Neuron (in vitro differentiated cells): ENCODE data around the gene SLC22A4.

Experiments
- H2AFZ ChIP-seq: one replicate; pipeline ENCODE4 v1.6.1; 2013; ENCODE audit warnings: low read depth, mild to moderate bottlenecking, inconsistent platforms, low read length, moderate library complexity
- H3K27me3 ChIP-seq: one replicate; pipeline ENCODE4 v1.6.1; 2013; ENCODE audit warnings: low read length; ENCODE audit not compliant: insufficient read depth
- H3K36me3 ChIP-seq: one replicate; pipeline ENCODE4 v1.6.1; 2013; ENCODE audit warnings: low read length; ENCODE audit not compliant: insufficient read depth
- H3K4me1 ChIP-seq: one replicate; pipeline ENCODE4 v1.6.1; 2013; ENCODE audit warnings: low read length; ENCODE audit not compliant: insufficient read depth
- H3K4me3 ChIP-seq: 2 replicates; pipeline ENCODE4 v1.5.1; 2013; ENCODE audit warnings: mild to moderate bottlenecking, low read length, moderate library complexity
- H3K9me3 ChIP-seq: one replicate; pipeline ENCODE4 v1.6.1; 2013; ENCODE audit warnings: low read length

SLC22A4 gene

GRCh38 chr5:132335402-132335801 lies 41.2 kb downstream of the SLC22A4 start:
- Histone ChIP-seq H2AFZ (no peak overlapping the region), H3K9me3 (no peaks in the 10 kb centered on the region), H3K4me1 (peaks cover 3% of the 10 kb centered on the region), H3K4me3 (no peak overlapping the region), H3K36me3 (no peaks in the 10 kb centered on the region), H3K27me3 (no peaks in the 10 kb centered on the region)

- Histone ChIP-seq H3K9me3 (no peaks in the 10 kb centered on the region), H3K27me3 (no peaks in the 10 kb centered on the region), H3K4me1 (peaks cover 3% of the 10 kb centered on the region), H3K4me3 (no peak overlapping the region), H2AFZ (no peak overlapping the region), H3K36me3 (no peaks in the 10 kb centered on the region)
These were observed 45.3 kb downstream of the SLC22A4 start for GRCh38 chr5:132339502-132339901.

- no peaks in the 10 kb centered on the region for H3K36me3 ChIP-seq
- H3K4me3 ChIP-seq, result no peak overlapping the region
- no peaks in the 10 kb centered on the region for H3K9me3 ChIP-seq
- H3K27me3 ChIP-seq, result no peaks in the 10 kb centered on the region
- no peak overlapping the region for H2AFZ ChIP-seq
- H3K4me1 ChIP-seq, result no peaks in the 10 kb centered on the region
These were observed 48.3 kb downstream of the SLC22A4 start for GRCh38 chr5:132342291-132343180.

DNA sequence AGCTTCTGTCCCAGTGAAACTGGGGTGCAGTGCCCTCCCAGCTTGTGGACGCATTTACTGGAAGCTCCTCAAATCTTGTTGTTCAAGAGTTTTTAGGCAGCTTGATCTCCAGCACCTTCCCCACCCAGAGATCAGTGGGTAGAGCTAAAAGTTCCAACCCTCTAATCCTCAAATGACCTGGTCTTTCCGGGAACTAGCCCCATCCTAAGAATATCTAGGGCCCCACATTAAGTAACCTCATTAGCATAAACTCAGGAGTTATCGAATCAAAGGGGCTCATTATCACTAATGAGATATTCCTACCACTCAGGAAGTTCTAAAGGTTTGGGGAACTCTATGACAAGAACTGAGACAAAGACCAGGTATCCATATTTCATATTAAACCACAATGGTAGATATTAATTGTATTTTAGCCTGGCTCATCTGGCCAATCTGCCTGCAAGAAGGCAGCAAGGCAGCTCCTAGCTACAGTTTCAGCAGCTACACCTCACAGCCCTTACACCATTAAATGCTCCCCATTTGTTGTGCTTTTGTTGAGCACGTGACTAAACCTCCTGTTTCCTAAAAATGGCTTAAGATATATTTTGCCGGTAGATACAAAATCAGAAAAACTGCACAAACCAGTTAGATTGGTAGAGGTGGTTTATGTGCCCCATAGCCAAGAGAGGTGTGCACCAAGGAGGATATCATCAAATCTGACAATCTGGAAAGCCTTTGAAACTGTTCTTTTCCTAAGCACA lies 50.8 kb downstream of the SLC22A4 start:
- Histone ChIP-seq H3K27me3 (no peaks in the 10 kb centered on the region), H3K4me3 (no peak overlapping the region), H3K4me1 (no peaks in the 10 kb centered on the region), H3K36me3 (no peaks in the 10 kb centered on the region), H3K9me3 (no peaks in the 10 kb centered on the region), H2AFZ (no peak overlapping the region)

DNA sequence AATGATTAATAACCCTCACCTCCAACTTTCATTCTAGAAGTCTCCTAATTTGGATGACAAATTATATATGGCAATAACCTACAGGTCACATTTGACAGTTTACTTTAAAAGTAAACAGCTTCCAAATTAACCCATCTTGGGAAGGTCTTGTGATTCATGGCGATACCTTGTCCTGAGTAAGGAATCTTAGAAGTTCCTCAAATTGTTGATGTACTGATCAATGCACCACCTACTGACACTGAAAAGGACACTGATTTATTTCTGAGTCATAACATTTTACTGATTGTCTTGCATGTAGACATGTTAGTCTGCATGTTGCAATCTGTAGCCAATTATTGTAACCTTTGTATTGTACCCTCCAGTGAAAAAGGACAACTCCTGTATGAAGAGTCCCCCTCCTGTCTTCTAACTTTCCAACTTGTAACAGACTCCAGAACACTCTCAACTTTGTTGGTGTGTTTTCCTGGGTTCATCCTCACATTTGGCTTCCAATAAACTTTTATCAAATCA lies 59.3 kb downstream of the SLC22A4 start:
- H2AFZ ChIP-seq, result no peak overlapping the region
- H3K4me3 ChIP-seq, result no peak overlapping the region
- no peaks in the 10 kb centered on the region for H3K27me3 ChIP-seq
- peaks cover 3% of the 10 kb centered on the region for H3K9me3 ChIP-seq
- H3K4me1 ChIP-seq, result no peaks in the 10 kb centered on the region
- H3K36me3 ChIP-seq, result no peaks in the 10 kb centered on the region

DNA sequence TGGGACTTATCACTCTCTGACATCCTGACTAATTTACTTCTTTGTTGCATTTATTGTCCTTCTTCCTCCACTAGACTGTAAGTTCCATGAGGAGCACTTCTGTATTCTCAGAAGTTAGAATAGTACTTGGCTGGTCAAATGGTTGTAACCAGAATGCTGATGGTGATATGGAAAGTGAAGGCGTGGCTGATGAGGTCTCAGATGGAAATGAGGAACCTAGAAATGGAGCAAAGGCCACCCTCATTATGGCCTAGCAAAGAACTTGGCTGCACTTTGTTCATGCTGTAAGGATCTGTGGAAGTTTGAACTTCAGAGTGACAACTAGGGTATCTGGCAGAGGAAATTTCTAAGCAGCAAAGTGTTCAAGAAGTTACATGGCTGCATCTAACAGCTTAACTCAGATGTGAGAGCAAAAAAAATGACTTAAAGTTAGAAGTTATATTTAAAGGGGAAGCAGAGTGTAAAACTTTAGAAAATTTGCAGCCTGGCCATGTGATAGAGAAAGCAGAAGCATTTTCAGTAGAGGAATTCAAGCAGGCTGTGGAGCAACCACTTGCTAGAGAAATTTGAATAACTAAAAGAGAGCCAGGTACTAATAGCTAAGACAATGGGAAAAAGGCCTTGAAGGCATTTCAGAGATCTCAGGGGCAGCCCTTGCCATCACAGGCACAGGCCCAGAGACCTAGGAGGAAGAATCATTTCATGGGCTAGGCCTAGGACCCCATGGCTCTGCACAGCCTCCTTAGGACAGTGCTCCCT lies 60.4 kb downstream of the SLC22A4 start:
- Histone ChIP-seq H3K27me3 (no peaks in the 10 kb centered on the region), H2AFZ (no peak overlapping the region), H3K4me3 (no peak overlapping the region), H3K4me1 (no peaks in the 10 kb centered on the region), H3K36me3 (no peaks in the 10 kb centered on the region), H3K9me3 (peaks cover 3% of the 10 kb centered on the region)

- no peak overlapping the region for H3K4me3 ChIP-seq
- no peak overlapping the region for H2AFZ ChIP-seq
- no peaks in the 10 kb centered on the region for H3K4me1 ChIP-seq
- no peaks in the 10 kb centered on the region for H3K27me3 ChIP-seq
- peaks cover 3% of the 10 kb centered on the region for H3K9me3 ChIP-seq
- H3K36me3 ChIP-seq, result no peaks in the 10 kb centered on the region
These were observed 61.1 kb downstream of the SLC22A4 start for GRCh38 chr5:132355140-132355765.

GRCh38 chr5:132358775-132359174 lies 64.6 kb downstream of the SLC22A4 start:
- Histone ChIP-seq H3K9me3 (no peaks in the 10 kb centered on the region), H3K27me3 (no peaks in the 10 kb centered on the region), H2AFZ (no peak overlapping the region), H3K36me3 (peaks cover 1% of the 10 kb centered on the region), H3K4me1 (no peaks in the 10 kb centered on the region), H3K4me3 (no peak overlapping the region)

GRCh38 chr5:132362086-132362485 lies 67.9 kb downstream of the SLC22A4 start:
- Histone ChIP-seq H3K36me3 (peaks cover 3% of the 10 kb centered on the region), H3K9me3 (no peaks in the 10 kb centered on the region), H2AFZ (no peak overlapping the region), H3K27me3 (no peaks in the 10 kb centered on the region), H3K4me1 (no peaks in the 10 kb centered on the region), H3K4me3 (no peak overlapping the region)

DNA sequence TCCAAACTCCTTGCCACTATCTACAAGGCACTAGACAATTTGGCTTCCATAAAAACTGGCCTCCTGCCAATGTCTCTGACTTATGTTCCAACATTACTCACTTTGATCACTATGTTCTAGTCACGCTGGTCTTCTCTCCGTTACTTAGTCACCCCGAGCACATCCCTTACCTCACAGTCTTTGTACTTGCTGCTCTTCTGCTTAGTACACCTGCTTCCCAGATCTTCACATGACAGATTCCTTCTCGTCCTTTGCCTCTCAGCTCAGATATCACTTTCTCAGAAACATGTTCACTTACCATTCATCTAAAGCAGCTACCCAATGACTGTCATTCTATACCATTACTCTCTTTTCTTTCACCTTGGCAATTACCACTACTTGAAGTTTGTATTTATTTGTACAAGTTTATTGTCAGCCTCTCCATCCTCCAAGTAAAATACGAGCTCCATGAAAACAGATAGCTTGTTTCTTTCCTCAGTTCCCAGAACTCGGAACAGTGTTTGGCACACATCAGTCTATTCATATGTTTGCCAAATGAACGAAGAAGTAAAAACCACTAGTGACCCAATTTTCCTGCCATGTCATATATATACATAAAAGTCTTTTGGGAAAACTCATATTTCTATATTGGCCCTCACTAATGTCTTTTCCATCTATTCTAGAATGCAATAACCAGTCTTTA lies 69.4 kb downstream of the SLC22A4 start:
- H3K4me1 ChIP-seq, result no peaks in the 10 kb centered on the region

DNA sequence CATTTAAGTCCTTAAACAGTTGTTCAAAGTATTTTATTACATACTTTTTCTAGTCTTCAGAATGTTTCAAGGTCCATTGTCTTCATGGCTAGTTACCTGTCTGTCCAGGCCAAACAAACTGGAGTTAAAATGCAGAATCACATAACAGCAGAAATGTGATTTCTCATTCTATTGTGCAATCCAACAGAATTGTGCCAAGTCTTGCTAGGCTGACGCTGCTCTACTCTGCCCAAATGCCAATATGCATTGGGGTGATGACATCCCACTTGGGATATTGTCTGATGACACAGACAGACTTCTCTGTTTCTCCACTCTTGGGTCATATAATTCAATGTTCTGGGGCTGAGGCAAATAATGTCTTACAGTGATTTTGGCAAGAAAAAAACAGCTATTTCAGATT lies 70.1 kb downstream of the SLC22A4 start:
- Histone ChIP-seq H3K27me3 (no peaks in the 10 kb centered on the region), H3K4me1 (no peaks in the 10 kb centered on the region), H3K9me3 (no peaks in the 10 kb centered on the region), H3K36me3 (peaks cover 3% of the 10 kb centered on the region), H2AFZ (no peak overlapping the region), H3K4me3 (no peak overlapping the region)

More for the DNA sequence above, 69.4 kb downstream of the SLC22A4 start:
- Histone ChIP-seq H3K36me3 (peaks cover 3% of the 10 kb centered on the region), H3K4me3 (no peak overlapping the region), H2AFZ (no peak overlapping the region), H3K27me3 (no peaks in the 10 kb centered on the region), H3K9me3 (no peaks in the 10 kb centered on the region)

GRCh38 chr5:132365213-132365612 lies 71.0 kb downstream of the SLC22A4 start:
- H3K36me3 ChIP-seq, result peaks cover 3% of the 10 kb centered on the region
- peaks cover 2% of the 10 kb centered on the region for H3K27me3 ChIP-seq

More at GRCh38 chr5:132365213-132365612, 71.0 kb downstream of the SLC22A4 start:
- Histone ChIP-seq H3K4me1 (no peaks in the 10 kb centered on the region), H3K9me3 (no peaks in the 10 kb centered on the region), H2AFZ (no peak overlapping the region), H3K4me3 (no peak overlapping the region)
